ENCODE data around the gene VPS33A.

Gene VPS33A

DNA sequence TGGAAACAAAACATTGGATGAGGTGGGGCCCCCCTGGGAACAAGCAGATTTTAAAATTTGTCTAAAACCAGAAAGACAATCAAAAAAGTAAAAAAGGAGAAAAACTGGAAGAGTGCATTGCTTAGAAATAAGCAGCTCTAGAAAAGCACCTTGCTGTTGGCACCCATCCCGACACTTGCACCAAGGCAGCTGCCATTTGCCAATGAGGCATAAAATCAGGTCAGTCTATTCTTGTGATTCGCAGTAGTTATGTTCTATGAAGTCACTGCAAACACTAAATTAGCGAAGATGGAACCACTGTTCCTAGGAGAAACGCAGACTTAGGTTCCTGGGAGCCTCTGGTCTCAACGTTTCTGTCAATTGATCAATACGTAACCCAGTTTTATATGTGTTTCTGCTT, 16.2 kb downstream of the VPS33A start:
- no peak overlapping the region for H3K27ac Mint-ChIP-seq
- no peak overlapping the region for H3K4me3 Mint-ChIP-seq
- peaks cover 20% of the 10 kb centered on the region for H3K36me3 Mint-ChIP-seq (ENCODE audit: low read depth)
- H3K27me3 Mint-ChIP-seq (ENCODE audit: low read depth, poor library complexity): peaks cover 3% of the 10 kb centered on the region
- TF ChIP-seq, protein P1, sequence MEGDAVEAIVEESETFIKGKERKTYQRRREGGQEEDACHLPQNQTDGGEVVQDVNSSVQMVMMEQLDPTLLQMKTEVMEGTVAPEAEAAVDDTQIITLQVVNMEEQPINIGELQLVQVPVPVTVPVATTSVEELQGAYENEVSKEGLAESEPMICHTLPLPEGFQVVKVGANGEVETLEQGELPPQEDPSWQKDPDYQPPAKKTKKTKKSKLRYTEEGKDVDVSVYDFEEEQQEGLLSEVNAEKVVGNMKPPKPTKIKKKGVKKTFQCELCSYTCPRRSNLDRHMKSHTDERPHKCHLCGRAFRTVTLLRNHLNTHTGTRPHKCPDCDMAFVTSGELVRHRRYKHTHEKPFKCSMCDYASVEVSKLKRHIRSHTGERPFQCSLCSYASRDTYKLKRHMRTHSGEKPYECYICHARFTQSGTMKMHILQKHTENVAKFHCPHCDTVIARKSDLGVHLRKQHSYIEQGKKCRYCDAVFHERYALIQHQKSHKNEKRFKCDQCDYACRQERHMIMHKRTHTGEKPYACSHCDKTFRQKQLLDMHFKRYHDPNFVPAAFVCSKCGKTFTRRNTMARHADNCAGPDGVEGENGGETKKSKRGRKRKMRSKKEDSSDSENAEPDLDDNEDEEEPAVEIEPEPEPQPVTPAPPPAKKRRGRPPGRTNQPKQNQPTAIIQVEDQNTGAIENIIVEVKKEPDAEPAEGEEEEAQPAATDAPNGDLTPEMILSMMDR (IDR thresholded peaks at IDR 0.05): no peak
- H3K9me3 Mint-ChIP-seq: no peaks in the 10 kb centered on the region
- H3K4me1 Mint-ChIP-seq: no peaks in the 10 kb centered on the region
- DNase-seq: no peak

DNA sequence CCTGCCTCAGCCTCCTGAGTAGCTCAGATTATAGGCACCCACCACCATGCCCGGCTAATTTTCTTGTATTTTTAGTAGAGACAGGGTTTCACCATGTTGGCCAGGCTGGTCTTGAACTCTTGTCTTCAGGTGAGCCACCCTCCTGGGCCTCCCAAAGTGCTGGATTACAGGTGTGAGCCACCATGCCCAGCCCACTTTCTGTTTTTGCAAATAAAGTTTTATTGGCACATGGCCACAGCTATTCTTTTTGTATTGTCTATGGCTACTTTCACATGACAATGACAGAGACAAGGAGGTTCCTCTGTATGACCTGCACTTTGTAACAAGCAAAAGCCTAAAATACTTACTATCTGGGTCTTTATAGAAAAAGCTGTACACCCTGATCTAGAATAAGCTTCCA, 20.7 kb downstream of the VPS33A start:
- H3K36me3 Mint-ChIP-seq (ENCODE audit: low read depth): peaks cover 30% of the 10 kb centered on the region
- H3K27ac Mint-ChIP-seq: no peak overlapping the region
- no peak overlapping the region for H3K4me3 Mint-ChIP-seq
- peaks cover 2% of the 10 kb centered on the region for H3K27me3 Mint-ChIP-seq (ENCODE audit: low read depth, poor library complexity)
- no peaks in the 10 kb centered on the region for H3K4me1 Mint-ChIP-seq
- H3K9me3 Mint-ChIP-seq: no peaks in the 10 kb centered on the region
- TF ChIP-seq, protein P1 (IDR thresholded peaks at IDR 0.05): no peak
- no peak for DNase-seq

DNA sequence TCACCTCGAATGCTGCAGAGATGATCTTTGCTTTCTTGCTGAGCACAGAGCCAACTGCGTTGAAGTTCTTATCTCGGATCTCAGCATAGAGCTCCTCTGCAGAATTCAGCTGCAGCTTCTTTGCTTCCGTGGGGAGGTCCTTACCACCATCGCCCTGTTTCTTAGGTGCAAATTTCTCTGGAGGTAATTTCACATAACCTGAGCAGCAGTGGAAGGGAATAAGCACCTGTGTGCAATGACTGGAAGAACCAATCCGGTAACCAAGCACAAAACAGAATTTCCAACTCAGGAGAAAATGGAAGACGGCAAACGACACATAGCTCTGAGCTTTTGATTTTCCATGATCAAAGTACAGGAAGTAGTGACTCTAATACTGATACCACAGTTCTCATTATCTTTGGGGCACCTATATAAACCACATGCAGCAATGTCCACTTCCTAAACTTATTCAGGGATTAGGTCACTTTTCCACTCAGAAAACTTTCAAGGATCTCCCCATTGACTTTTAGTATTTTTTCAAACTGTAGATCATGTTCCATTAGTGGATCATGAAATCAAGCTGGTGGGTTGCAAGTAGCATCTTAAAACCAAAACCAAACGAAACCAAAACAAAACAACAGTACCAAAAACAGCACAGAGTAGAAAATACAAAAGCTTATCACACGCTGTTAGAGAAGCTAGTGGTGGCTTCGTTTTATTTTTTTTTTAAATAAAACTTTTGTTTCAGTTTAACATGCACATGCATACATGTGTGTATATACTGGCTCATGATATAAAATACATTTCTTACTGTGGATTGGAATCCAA, 21.5 kb downstream of the VPS33A start:
- Mint-ChIP-seq H3K36me3 (ENCODE audit: low read depth) (peaks cover 35% of the 10 kb centered on the region), H3K27me3 (ENCODE audit: low read depth, poor library complexity) (peaks cover 3% of the 10 kb centered on the region), H3K4me1 (no peaks in the 10 kb centered on the region), H3K4me3 (no peak overlapping the region), H3K9me3 (no peaks in the 10 kb centered on the region), H3K27ac (peak overlapping the region; percentile 86)
- TF ChIP-seq, protein P1 (IDR thresholded peaks at IDR 0.05): no peak
- no peak for DNase-seq

DNA sequence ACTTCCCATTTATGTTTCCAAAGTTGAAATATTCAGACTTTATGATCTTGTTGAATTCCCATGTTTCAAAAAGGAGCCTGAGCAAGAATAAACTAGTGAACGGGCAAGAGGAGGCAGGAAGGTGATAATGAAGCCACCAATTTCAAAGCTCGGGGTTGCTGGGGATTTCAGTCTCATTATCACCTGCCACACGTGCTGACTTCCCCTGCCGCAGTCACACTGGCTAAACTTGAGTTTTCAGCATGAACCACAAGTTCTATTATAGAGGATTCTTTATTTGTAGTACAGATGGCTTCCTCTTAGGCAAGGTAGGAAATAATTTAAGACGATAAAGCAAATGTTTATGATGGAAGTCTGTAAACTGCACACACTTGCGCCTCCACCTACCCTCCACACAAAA, 22.3 kb downstream of the VPS33A start:
- peaks cover 38% of the 10 kb centered on the region for H3K36me3 Mint-ChIP-seq (ENCODE audit: low read depth)
- peak overlapping the region; percentile 36 for H3K27ac Mint-ChIP-seq
- no peaks in the 10 kb centered on the region for H3K4me1 Mint-ChIP-seq
- no peak overlapping the region for H3K4me3 Mint-ChIP-seq
- TF ChIP-seq, protein P1 (IDR thresholded peaks at IDR 0.05): no peak
- H3K27me3 Mint-ChIP-seq (ENCODE audit: low read depth, poor library complexity): peaks cover 3% of the 10 kb centered on the region
- no peak for DNase-seq
- no peaks in the 10 kb centered on the region for H3K9me3 Mint-ChIP-seq

DNA sequence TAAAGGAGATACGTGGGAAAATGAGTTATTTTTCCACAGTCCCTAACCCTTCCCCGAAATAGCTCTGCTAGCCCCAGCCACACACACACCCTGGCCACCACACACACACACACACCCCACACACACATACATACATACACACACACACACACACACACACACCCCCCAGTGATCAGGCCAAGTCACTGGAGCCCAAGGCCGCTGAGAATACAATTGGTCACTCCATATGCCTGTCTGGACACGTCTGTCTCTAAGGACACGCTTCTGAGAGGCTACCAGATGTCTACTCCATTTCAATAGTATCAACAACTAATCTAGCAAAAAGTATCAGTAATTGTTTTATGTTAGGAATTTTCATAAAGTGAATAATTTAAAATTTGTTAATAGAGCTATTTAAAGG, 27.4 kb downstream of the VPS33A start:
- DNase-seq: no peak
- no peaks in the 10 kb centered on the region for H3K9me3 Mint-ChIP-seq
- TF ChIP-seq, protein P1 (IDR thresholded peaks at IDR 0.05): no peak
- H3K27me3 Mint-ChIP-seq (ENCODE audit: low read depth, poor library complexity): peaks cover 3% of the 10 kb centered on the region
- H3K36me3 Mint-ChIP-seq (ENCODE audit: low read depth): peaks cover 50% of the 10 kb centered on the region
- H3K27ac Mint-ChIP-seq: peak overlapping the region; percentile 47
- H3K4me1 Mint-ChIP-seq: no peaks in the 10 kb centered on the region
- no peak overlapping the region for H3K4me3 Mint-ChIP-seq

DNA sequence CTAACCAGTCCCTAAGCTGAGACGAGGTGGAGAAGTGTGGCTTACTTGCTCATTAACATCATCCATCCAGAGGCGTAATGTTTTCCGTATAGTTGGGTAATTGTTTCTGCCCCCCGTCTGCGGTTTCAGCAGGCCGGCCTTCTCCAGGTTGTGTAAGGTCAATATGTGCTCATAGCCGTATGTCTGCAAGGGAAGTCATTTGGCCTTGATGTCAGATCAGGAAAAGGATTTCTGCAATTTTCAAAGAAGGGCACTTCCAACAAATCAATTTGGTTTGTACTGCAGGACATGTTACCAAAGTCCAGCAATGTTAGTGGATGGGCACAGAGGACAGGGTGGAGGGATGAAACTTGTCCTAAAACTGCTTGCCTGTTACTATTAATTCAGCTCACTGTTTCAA, 30.6 kb downstream of the VPS33A start:
- Mint-ChIP-seq H3K9me3 (no peaks in the 10 kb centered on the region), H3K4me1 (no peaks in the 10 kb centered on the region), H3K27me3 (ENCODE audit: low read depth, poor library complexity) (peaks cover 6% of the 10 kb centered on the region), H3K27ac (no peak overlapping the region), H3K4me3 (no peak overlapping the region), H3K36me3 (ENCODE audit: low read depth) (peaks cover 40% of the 10 kb centered on the region)
- DNase-seq: no peak
- TF ChIP-seq, protein P1 (IDR thresholded peaks at IDR 0.05): no peak
